ENCODE results near the gene TMPRSS9. TPM values are rescaled to one million over a fixed set of nuclear protein-coding genes. Genes with fewer than 3 reads are reported as not detected.

Gene TMPRSS9
- polyA plus RNA-seq, 4 donors, result 0.13 to 0.29 (median 0.26) TPM

DNA sequence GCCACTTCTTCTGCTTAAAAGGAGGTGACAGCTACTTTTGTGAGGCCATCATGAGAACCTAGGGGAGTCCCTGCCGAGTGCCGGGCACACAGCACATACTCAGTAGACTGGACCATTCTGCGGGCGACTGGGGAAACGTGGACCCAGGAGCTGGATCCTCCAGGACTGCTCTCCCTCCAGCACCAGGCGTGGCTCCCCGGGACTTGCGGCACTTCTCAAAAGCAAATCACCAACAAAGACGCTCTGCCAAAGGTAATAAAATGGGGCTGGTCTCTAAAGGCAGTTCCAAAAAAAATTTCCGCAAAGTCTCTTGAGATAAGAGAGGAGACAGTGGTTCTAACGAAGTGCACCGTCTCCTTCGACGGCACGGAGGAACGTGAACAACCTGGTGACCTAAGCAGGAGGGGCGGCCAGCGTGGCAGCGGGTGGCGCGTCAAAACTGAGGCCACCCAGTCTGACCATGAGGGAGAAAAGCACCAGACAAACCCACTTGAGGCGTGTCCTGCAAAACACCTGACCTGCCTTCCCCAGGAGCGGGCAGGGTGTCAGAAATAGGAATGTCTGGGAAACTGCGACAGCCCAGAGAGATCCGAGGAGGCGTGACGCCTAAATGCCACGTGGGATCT, 1.4 kb upstream of the TMPRSS9 start:
- no peak for DNase-seq (ENCODE audit: low read depth in 4 of 4, low spot score in 3 of 4)

DNA sequence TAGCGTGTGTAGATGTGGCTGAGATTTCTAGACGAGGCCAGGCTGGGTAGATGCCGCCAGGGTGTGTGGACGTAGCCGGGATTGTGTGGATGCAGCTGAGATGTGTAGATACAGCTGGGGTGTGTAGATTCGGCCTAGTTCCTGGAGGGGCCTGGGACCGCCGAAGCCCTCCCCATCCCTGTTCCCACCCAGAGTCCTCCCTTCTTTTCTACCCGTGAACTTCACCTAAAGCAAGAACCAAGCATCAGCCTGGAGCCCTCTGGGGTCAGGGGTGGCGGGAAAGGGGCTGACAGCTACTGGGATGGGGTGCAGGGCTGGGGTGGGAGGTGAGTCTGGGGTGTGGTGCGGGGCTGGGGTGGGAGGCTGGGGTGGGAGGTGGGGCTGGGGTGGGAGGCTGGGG, 768 bp downstream of the TMPRSS9 start:
- DNase-seq (ENCODE audit: low read depth in 4 of 4, low spot score in 3 of 4), result no peak

DNA sequence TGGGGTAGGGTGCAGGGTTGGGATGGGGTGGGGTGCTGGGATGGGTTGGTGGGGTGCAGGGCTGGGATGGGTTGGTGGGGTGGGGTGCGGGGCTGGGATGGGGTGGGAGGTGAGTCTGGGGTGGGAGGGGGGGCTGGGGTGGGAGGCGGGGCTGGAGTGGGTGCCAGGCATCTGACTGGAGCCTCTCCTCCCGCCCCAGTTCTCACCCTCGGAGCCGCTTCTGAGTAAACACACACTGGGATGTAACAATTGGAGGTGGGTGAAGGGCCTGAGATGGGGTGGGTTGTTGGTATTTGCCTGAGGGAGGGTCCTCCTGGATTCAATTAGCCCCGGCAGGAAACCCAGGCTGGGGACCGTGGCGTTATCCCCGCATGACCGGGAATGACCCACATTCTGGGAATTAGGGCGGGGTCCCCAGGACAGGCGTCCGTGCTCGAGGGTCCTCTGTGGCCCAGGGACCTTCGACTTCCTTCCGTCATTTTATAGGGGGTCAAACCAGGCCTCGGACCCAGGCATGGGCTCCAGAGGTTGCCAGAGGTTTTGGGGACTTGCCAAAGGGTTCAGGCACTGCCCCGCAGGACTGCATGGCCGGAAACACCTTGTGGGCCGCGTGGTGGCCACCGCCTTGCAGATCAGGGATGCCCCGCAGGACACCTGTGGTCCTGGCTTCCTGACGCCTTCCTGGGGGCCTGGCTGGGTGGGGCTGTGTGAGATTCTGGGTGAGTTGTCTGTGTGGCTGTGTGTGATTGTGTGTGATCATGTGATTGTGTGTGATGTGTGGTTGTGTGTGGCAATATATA, 1.4 kb downstream of the TMPRSS9 start:
- no peak for DNase-seq (ENCODE audit: low read depth in 4 of 4, low spot score in 3 of 4)

- no peak for DNase-seq (ENCODE audit: low read depth in 4 of 4, low spot score in 3 of 4)
These were observed 2.2 kb downstream of the TMPRSS9 start for GRCh38 chr19:2362046-2362969.

- DNase-seq (ENCODE audit: low read depth in 4 of 4, low spot score in 3 of 4), result no peak
These were observed 2.9 kb downstream of the TMPRSS9 start for GRCh38 chr19:2362970-2363300.

DNA sequence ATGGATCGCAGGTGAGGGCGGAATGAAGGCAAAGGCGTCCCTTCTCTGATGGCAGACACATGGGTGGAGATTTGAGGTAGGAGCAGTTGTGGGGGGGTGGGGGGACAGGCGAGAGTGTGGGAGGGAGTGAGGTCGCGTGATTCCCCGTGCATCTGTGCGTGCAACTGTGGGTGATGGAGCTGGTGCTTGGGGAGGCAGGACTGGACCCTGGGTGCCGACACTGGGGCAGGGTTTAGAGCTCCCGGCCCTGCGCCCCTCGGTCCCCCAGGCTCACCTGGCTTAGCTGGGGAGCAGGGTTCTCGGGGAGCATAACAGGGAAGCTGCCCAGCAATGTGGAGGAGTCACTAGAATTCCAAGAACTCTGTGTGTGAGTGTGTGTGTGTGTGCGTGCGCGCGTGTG, 3.4 kb downstream of the TMPRSS9 start:
- DNase-seq (ENCODE audit: low read depth in 4 of 4, low spot score in 3 of 4), result no peak

GRCh38 chr19:2365201-2365970, 5.3 kb downstream of the TMPRSS9 start:
- DNase-seq (ENCODE audit: low read depth in 4 of 4, low spot score in 3 of 4), result no peak

GRCh38 chr19:2371656-2372055, 11.6 kb downstream of the TMPRSS9 start:
- no peak for DNase-seq (ENCODE audit: low read depth in 4 of 4, low spot score in 3 of 4)

- no peak for DNase-seq (ENCODE audit: low read depth in 4 of 4, low spot score in 3 of 4)
These were observed 12.1 kb downstream of the TMPRSS9 start for GRCh38 chr19:2372076-2372612.

DNA sequence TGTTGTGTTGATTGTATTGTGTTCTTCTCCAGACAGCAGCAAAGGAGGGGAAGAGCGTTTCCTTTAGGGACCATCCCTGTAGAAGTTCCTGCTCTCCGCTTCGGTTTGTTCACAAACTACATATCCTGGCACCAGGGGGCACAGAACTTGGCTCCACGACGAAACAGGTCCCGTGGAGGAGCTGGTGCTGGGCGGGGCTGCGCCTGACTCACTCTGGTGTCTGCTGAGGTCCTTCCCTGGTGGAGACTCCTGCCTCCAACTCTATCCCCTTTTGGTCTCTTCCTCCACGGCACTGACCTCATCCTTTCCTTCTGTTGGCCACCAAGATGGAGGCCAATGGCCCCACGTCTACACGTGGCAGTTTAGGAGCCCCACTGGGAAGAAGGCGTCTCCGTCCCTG, 14.7 kb downstream of the TMPRSS9 start:
- DNase-seq (ENCODE audit: low read depth in 4 of 4, low spot score in 3 of 4), result no peak

DNA sequence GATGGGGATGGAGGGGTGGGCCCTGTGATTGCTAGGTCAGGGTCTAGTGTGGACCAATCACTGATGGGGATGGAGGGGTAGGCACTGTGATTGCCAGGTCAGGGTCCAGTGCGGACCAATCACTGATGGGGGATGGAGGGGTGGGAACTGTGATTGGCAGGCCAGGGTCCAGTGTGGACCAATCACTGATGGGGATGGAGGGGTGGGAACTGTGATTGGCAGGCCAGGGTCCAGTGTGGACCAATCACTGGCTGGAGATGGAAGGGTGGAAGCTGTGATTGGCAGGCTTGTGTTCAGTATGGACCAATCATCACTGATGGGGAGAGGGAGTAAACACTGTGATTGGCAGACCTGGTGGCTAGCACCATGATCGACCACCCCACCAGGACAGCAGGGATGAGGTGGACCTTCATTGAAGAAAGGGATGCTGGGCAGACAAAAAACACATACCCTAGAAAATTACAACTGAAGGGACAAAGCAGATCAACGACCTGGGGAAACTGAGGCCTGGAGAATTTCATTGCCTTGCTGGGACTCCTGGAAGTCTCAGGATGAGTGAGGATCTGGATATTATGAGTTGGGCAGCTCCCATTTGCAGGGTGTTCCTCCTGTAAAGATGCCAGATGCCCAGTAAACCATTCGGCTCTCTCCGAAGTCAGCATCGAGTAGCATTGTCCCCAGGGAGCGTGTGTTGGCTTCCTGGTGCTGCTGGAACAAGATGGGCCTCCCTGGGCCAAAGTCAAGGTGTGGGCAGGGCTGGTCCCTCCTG, 15.5 kb downstream of the TMPRSS9 start:
- no peak for DNase-seq (ENCODE audit: low read depth in 4 of 4, low spot score in 3 of 4)

GRCh38 chr19:2376784-2377519, 16.9 kb downstream of the TMPRSS9 start:
- no peak for DNase-seq (ENCODE audit: low read depth in 4 of 4, low spot score in 3 of 4)

DNA sequence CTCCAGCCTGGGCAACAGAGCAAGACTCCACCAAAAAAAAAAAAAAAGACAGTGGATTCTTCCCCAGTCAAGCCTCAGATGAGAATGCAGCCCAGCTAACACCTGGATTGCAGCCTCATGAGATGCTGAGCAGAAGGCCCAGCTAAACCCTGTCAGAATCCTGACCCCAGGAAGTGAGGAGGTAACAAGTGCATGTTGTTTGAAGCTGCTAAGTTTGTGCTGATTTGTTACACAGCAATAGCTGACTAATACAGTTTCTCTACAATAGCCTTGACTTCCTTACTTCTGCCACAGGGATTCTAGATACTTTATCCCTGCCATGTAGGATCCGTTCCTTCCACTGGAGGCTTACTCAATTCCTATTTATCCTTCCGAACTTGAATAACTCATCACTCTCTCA, 20.5 kb downstream of the TMPRSS9 start:
- DNase-seq (ENCODE audit: low read depth in 4 of 4, low spot score in 3 of 4), result no peak

DNA sequence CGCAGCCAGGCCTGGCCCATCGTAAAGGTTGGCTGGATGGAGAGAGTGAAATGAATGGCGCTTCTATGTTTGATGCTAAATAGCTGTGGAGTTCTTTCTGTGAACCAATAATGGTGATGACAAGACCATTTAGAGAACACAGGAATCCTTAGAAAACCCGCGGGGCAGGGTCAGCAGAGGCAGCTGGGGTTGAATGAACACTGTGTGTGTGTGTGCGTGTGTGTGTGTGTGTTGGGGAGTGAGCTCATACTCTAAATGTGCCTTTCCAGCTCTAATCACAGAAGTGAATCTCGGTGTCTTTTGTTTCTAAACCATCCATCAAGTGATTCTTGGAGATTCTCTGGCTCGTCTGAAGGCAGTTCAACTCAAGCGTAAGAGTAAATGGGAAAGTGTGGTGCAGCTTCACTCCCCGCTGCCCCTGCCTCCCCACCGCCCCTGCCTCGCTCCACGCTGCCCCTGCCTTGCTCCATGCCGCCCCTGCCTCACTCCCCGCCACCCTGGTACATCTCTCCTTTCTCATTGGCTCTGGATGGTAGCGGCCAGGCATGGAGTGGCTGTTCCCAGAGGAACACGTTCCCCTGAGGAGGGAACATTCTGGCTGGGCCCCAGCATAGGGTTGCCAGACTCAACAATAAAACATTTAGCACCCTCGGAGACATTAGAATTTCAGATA, 21.2 kb downstream of the TMPRSS9 start:
- no peak for DNase-seq (ENCODE audit: low read depth in 4 of 4, low spot score in 3 of 4)

DNA sequence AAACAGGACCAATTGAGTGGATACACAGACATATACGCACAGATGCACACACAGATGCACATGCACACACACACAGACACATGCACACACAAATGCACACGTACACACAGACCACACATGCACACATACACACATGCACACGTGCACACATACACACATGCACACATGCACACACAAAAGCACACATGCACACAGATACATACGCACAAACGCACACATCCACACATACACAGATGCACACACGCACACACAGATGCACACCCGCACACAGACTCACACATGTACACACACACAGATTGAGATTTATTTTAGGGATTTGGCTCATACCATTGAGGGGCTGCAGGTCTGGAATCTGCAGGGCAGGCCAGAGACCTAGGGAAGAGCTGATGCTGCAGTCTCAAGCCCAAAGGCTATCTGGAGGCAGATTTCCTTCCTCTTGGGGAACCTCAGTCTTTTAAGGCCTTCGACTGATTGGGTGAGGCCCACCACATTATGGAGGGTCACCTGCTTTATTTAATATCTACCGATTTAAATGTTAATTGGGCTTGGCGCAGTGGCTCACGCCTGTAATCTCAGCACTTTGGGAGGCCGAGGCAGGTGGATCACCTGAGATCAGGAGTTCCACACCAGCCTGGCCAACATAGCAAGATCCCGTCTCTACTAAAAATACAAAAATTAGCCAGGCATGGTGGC, 22.6 kb downstream of the TMPRSS9 start:
- DNase-seq (ENCODE audit: low read depth in 4 of 4, low spot score in 3 of 4), result no peak

- DNase-seq (ENCODE audit: low read depth in 4 of 4, low spot score in 3 of 4), result no peak
These were observed 25.1 kb downstream of the TMPRSS9 start for GRCh38 chr19:2385053-2385721.

Data from right renal pelvis (tissue), 4 donors.